ENCODE measurements around the gene FADS3. TPM values are rescaled to one million over a fixed set of nuclear protein-coding genes. Genes with fewer than 3 reads are reported as not detected.

FADS3 gene
- total and polyA plus RNA-seq, 9 of the 15 experiments (the other 6 are each of a cell fraction or from before 2014, with no cell fraction given) = 0.97 to 148 (median 92.7) TPM

GRCh38 chr11:61841636-61842527 lies 49.5 kb downstream of the FADS3 start (continued):
- 0 out of 2 replicates have a peak, but pooled peaks have one; percentile 17 for TF ChIP-seq KLF10 (CRISPR knock-in tag; IDR thresholded peaks at IDR 0.05)
- TF ChIP-seq POLR2A (conservative IDR thresholded peaks at IDR 0.05) = peak; percentile 41; the same call in 1 of the 2 replicates
- peak; percentile 87 for TF ChIP-seq ZNF766 (CRISPR knock-in tag; conservative IDR thresholded peaks at IDR 0.05)
- TF ChIP-seq E2F1 (CRISPR knock-in tag; IDR thresholded peaks at IDR 0.05) = no peak
- no peak for TF ChIP-seq HCFC1 (IDR thresholded peaks at IDR 0.05; ENCODE audit: low read depth, low read length)
- TF ChIP-seq GATA2 (CRISPR knock-in tag; IDR thresholded peaks at IDR 0.05) = peak; percentile 87
- TF ChIP-seq ARID4B (CRISPR knock-in tag; IDR thresholded peaks at IDR 0.05) = peak; percentile 53; the same call in 1 of the 2 replicates
- TF ChIP-seq CBFA2T2 (conservative IDR thresholded peaks at IDR 0.05) = peak; percentile 93
- peak; percentile 96 for TF ChIP-seq EP300 (IDR thresholded peaks at IDR 0.05; ENCODE audit: low read length)
- TF ChIP-seq ZNF79 (CRISPR knock-in tag; IDR thresholded peaks at IDR 0.05; ENCODE audit: low read depth) = peak; percentile 56; the same call in 1 of the 2 replicates
- TF ChIP-seq NFATC3 (IDR thresholded peaks at IDR 0.05) = peak; percentile 53; the same call in 1 of the 2 replicates
- TF ChIP-seq NCOR1 (IDR thresholded peaks at IDR 0.05) = peak; percentile 94
- no peak for TF ChIP-seq ID3 (CRISPR knock-in tag; IDR thresholded peaks at IDR 0.05)
- peak; percentile 92 for TF ChIP-seq ID3 (tag; IDR thresholded peaks at IDR 0.05)
- peak; percentile 80; the same call in 1 of the 2 replicates for TF ChIP-seq MBD2 (IDR thresholded peaks at IDR 0.05; ENCODE audit: borderline replicate concordance, low read depth)
- no peak for TF ChIP-seq CBX8 (IDR thresholded peaks at IDR 0.05; ENCODE audit: borderline replicate concordance, extremely low read depth, low read depth, low read length, poor library complexity, severe bottlenecking)
- no peak for TF ChIP-seq CHD1 (IDR thresholded peaks at IDR 0.05; ENCODE audit: low read length)
- TF ChIP-seq SMAD1 (IDR thresholded peaks at IDR 0.05; ENCODE audit: low read depth, low read length, partially characterized antibody) = peak; percentile 72
- TF ChIP-seq, protein P1, sequence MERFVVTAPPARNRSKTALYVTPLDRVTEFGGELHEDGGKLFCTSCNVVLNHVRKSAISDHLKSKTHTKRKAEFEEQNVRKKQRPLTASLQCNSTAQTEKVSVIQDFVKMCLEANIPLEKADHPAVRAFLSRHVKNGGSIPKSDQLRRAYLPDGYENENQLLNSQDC (CRISPR knock-in tag; IDR thresholded peaks at IDR 0.05) = no peak
- 0 out of 2 replicates have a peak, but pooled peaks have one; percentile 40 for TF ChIP-seq ZNF24 (IDR thresholded peaks at IDR 0.05)
- peak; percentile 81; the same call in 1 of the 2 replicates for TF ChIP-seq CC2D1A (IDR thresholded peaks at IDR 0.05)
- peak; percentile 45 for TF ChIP-seq TAF1 (IDR thresholded peaks at IDR 0.05; ENCODE audit: control insufficient read depth, extremely low read depth, insufficient read depth, low read length, severe bottlenecking)
- TF ChIP-seq SUPT5H (IDR thresholded peaks at IDR 0.05) = no peak

Data from K562 (cell line).